Right atrium auricular region (tissue), 2 donors: ENCODE results near the gene TNFAIP3. TPM values are rescaled to one million over a fixed set of nuclear protein-coding genes. Genes with fewer than 3 reads are reported as not detected.

Experiments used
- DNase-seq: peaks from one replicate; pipeline ENCODE4 v3.0.0-alpha.2; 2019; ENCODE audit warnings: low spot score
- H3K27ac ChIP-seq, 2 donors: fragments of 200-600 bp; sonication (generic); 1 replicate in 1 of 2; 2 replicates in 1 of 2; pipeline ENCODE4 v1.5.1; 2016 to 2019
- H3K27me3 ChIP-seq, 2 donors: fragments of 200-600 bp; sonication (generic); one replicate each; pipeline versions ENCODE4 v1.5.1 to v1.6.0; 2017 to 2019
- H3K36me3 ChIP-seq: fragments of 200-600 bp; sonication (generic); one replicate; pipeline ENCODE4 v1.5.1; 2016
- H3K4me1 ChIP-seq, 2 donors: fragments of 200-600 bp; sonication (generic); one replicate each; pipeline versions ENCODE4 v1.5.1 to v1.6.0; 2017 to 2019
- H3K4me3 ChIP-seq, 2 donors: fragments of 200-600 bp; sonication (generic); 1 replicate in 1 of 2; 2 replicates in 1 of 2; pipeline ENCODE4 v1.5.1; 2017 to 2019; ENCODE audit warnings: mild to moderate bottlenecking in 1 of 2, moderate library complexity in 1 of 2
- H3K9me3 ChIP-seq, 2 donors: fragments of 200-600 bp; sonication (generic); one replicate each; pipeline ENCODE4 v1.5.1; 2019
- CTCF ChIP-seq, 2 donors: fragments of 200-600 bp; sonication (generic); IDR thresholded peaks; one replicate each; pipeline ENCODE4 v1.5.1; 2019; ENCODE audit warnings: antibody characterized with exemption in 2 of 2
- total RNA-seq, 2 donors: library from RNA; depleted of rRNA; stranded (reverse); fragments of >200 nt; gene quantifications; one replicate each; pipeline ENCODE4 v1.1.0, GENCODE V29; 2016

The TNFAIP3 gene
- total RNA-seq, 2 donors from 2014 or later: 8.5 to 14.5 TPM

DNA sequence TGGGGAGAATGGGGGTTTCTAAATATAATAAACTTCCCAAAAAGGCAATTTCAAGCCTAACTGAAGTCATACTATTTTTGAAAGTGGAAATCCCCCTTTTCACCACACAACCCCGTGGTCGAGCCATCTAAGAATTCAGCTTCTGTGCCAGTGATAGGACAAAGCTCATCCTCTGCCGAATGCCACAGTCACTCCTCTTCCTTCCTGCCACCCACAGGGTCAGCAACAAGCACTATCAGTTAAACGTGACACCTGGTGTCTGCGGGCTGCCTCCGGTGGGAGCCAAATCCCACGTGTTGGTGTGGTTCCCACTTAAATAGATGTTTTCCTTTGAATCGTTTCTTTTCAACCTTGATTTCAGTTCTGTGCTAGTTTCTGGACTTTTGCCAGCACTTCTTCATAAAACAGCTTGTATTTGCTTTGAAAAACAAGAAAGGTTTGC is 60.7 kb downstream of the TNFAIP3 start:
- Histone ChIP-seq H3K27me3 (no peaks in the 10 kb centered on the region), H3K9me3 (no peaks in the 10 kb centered on the region), H3K4me1 (peaks cover 0 to 4% of the 10 kb centered on the region in 2 donors), H3K4me3 (no peak overlapping the region), H3K27ac (no peak overlapping the region), H3K36me3 (no peaks in the 10 kb centered on the region)
- no peak for TF ChIP-seq CTCF (IDR thresholded peaks at IDR 0.05)
- no peak for DNase-seq

- no peak for DNase-seq
- H3K4me3 ChIP-seq: no peak overlapping the region
- H3K36me3 ChIP-seq: no peaks in the 10 kb centered on the region
- no peak overlapping the region for H3K27ac ChIP-seq
- no peaks in the 10 kb centered on the region for H3K27me3 ChIP-seq
- no peak for TF ChIP-seq CTCF (IDR thresholded peaks at IDR 0.05)
- H3K9me3 ChIP-seq: no peaks in the 10 kb centered on the region
- peaks cover 0 to 4% of the 10 kb centered on the region in 2 donors for H3K4me1 ChIP-seq
These were observed 61.2 kb downstream of the TNFAIP3 start for GRCh38 chr6:137928286-137928685.

- H3K36me3 ChIP-seq: no peaks in the 10 kb centered on the region
- no peak overlapping the region for H3K27ac ChIP-seq
- no peaks in the 10 kb centered on the region for H3K27me3 ChIP-seq
- DNase-seq: no peak
- H3K4me1 ChIP-seq: peaks cover 0 to 4% of the 10 kb centered on the region in 2 donors
- no peaks in the 10 kb centered on the region for H3K9me3 ChIP-seq
- H3K4me3 ChIP-seq: no peak overlapping the region
- no peak for TF ChIP-seq CTCF (IDR thresholded peaks at IDR 0.05)
These were observed 64.9 kb downstream of the TNFAIP3 start for GRCh38 chr6:137931849-137932465.

Other genes starting within 250 kb of the TNFAIP3 start
- gene PERP, start 240.2 kb downstream of the TNFAIP3 start, total RNA-seq: 10 to 100 TPM; 46.3 to 57.8 TPM